GM21723 (cell line): ENCODE data around the gene FCRLB.

ENCODE experiments used
- ATAC-seq: cut with Tn5 transposase; IDR thresholded peaks from one replicate; pipeline ENCODE4 v1.9.1; 2021; ENCODE audit warnings: mild to moderate bottlenecking, moderate library complexity; ENCODE audit not compliant: unreplicated experiment

FCRLB gene

GRCh38 chr1:161718559-161719324, 2.6 kb upstream of the FCRLB start:
- peak; percentile 71 for ATAC-seq

GRCh38 chr1:161719325-161719611, 2.1 kb upstream of the FCRLB start:
- ATAC-seq = peak; percentile 49

- no peak for ATAC-seq
Observed at GRCh38 chr1:161720422-161720821, 922 bp upstream of the FCRLB start.

- ATAC-seq = no peak
Observed at GRCh38 chr1:161721738-161722343, 497 bp downstream of the FCRLB start.

- ATAC-seq = no peak
Observed at GRCh38 chr1:161722406-161722805, 1.1 kb downstream of the FCRLB start.

- ATAC-seq = no peak
Observed at GRCh38 chr1:161723459-161724141, 2.3 kb downstream of the FCRLB start.

- peak; percentile 11 for ATAC-seq
Observed at GRCh38 chr1:161725258-161725907, 4.0 kb downstream of the FCRLB start.

GRCh38 chr1:161725908-161726472, 4.6 kb downstream of the FCRLB start:
- peak; percentile 25 for ATAC-seq

GRCh38 chr1:161726473-161727255, 5.3 kb downstream of the FCRLB start:
- peak; percentile 45 for ATAC-seq

- ATAC-seq = peak; percentile 11
Observed at GRCh38 chr1:161727256-161727924, 6.0 kb downstream of the FCRLB start.

- no peak for ATAC-seq
Observed at GRCh38 chr1:161728376-161729226, 7.3 kb downstream of the FCRLB start.

- ATAC-seq = no peak
Observed at GRCh38 chr1:161730050-161730564, 8.8 kb downstream of the FCRLB start.

GRCh38 chr1:161731241-161731640, 9.9 kb downstream of the FCRLB start:
- ATAC-seq = no peak

GRCh38 chr1:161731981-161732718, 10.8 kb downstream of the FCRLB start:
- ATAC-seq = no peak

- ATAC-seq = no peak
Observed at GRCh38 chr1:161733526-161733925, 12.2 kb downstream of the FCRLB start.

- no peak for ATAC-seq
Observed at GRCh38 chr1:161735837-161736236, 14.5 kb downstream of the FCRLB start.

- ATAC-seq = no peak
Observed at GRCh38 chr1:161736335-161736969, 15.1 kb downstream of the FCRLB start.

- ATAC-seq = no peak
Observed at GRCh38 chr1:161737625-161738024, 16.3 kb downstream of the FCRLB start.
